H1 (cell line): Measurements from ENCODE around the gene DACT3. TPM values are rescaled to one million over a fixed set of nuclear protein-coding genes. Genes with fewer than 3 reads are reported as not detected.

Experiments
- BRCA1 ChIP-seq: IDR thresholded peaks from 2 replicates; pipeline ENCODE4 v1.6.1; 2012; ENCODE audit warnings: low read depth, low read length, improper control_type of control experiment
- CBX5 ChIP-seq: fragments of 300-800, 300-1000 bp; sonication (generic); IDR thresholded peaks from 2 replicates; pipeline ENCODE4 v1.7.1; 2016; ENCODE audit warnings: antibody characterized with exemption, low read length, low read depth
- HDAC2 ChIP-seq, 2 experiments: fragments of 300-600 bp in 1 of 2; sonication (generic) in 1 of 2; IDR thresholded peaks; 2 replicates each; pipeline ENCODE4 v1.6.1; 2011 to 2012; ENCODE audit warnings: low read depth in 2 of 2, low read length in 2 of 2, mild to moderate bottlenecking in 2 of 2, moderate library complexity in 2 of 2, borderline replicate concordance in 1 of 2, inconsistent platforms in 1 of 2
- JUN ChIP-seq: IDR thresholded peaks from 2 replicates; pipeline ENCODE4 v1.6.1; 2011; ENCODE audit warnings: low read depth, mild to moderate bottlenecking, improper control_type of control experiment, low read length
- KDM1A ChIP-seq: fragments of 200-600, 300-600 bp; sonication (generic); IDR thresholded peaks from 2 replicates; pipeline ENCODE4 v1.7.1; 2016; ENCODE audit warnings: mild to moderate bottlenecking, low read length, borderline replicate concordance
- SUZ12 ChIP-seq: fragments of 200-600 bp; sonication (generic); IDR thresholded peaks from 2 replicates; pipeline ENCODE4 v1.6.1; 2012; ENCODE audit warnings: mild to moderate bottlenecking, inconsistent platforms, low read length, moderate library complexity, mixed read lengths
- TAF1 ChIP-seq: IDR thresholded peaks from 2 replicates; pipeline ENCODE4 v1.6.1; 2011; ENCODE audit warnings: mild to moderate bottlenecking, low read depth, low read length
- polyA plus RNA-seq, 7 experiments: library from polyadenylated mRNA; depleted of rRNA in 3 of 7; stranded (reverse) in 5 of 7; unstranded in 2 of 7; fragments of >200 nt in 5 of 7; fragments of 200-250 nt in 2 of 7; gene quantifications; 1 replicate in 5 of 7; 2 replicates in 1 of 7; 4 replicates in 1 of 7; pipeline versions ENCODE4 v1.2.1 to v1.2.3, GENCODE V29; 2011 to 2013; ENCODE audit warnings: missing spikeins in 2 of 7, mixed read lengths in 2 of 7
- total RNA-seq: library from RNA; stranded (reverse); fragmentation: NEBNext Ultra II Directional; extraction: Animal tissue kit (Norgen Biotek cat#: 25700); gene quantifications from 2 replicates; pipeline ENCODE4 v1.2.1, GENCODE V29; 2021

Gene DACT3
- total and polyA plus RNA-seq, 2 of the 8 experiments (the other 6 are each of a cell fraction or from before 2014, with no cell fraction given) = 1.8 to 2.0 TPM

DNA sequence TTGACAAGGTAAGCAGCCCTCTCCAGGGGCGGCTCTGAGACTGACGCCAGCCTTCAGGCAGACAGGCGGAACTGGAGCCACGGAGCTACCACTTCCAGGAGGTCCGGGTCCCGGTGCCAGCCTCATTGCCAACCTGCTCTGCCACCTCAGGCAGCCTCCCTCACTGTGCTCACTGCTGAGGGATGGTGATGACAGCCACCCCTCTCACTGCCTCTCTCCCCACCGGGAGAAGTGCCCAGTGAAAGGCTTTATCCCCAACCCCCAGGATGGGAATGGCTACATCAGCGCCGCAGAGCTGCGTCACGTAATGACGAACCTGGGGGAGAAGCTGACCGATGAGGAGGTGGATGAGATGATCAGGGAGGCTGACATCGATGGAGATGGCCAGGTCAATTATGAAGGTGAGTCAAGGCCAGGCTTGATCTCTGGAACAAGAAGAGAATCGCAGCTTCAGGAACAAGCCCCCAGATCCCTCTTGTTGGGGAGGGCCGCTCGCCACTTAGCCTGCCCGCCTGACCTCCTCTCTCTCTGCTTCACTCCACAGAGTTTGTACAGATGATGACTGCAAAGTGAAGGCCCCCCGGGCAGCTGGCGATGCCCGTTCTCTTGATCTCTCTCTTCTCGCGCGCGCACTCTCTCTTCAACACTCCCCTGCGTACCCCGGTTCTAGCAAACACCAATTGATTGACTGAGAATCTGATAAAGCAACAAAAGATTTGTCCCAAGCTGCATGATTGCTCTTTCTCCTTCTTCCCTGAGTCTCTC lies 52.2 kb downstream of the DACT3 start (continued):
- TF ChIP-seq HDAC2 (IDR thresholded peaks at IDR 0.05; ENCODE audit: borderline replicate concordance in 1 of 2, low read depth in 2 of 2, low read length in 2 of 2) (no peak), CBX5 (no peak), JUN (no peak), KDM1A (no peak), BRCA1 (no peak), SUZ12 (no peak), TAF1 (no peak)
